NCI-H1436 treated with DMSO at 0.1 percent for 48 hours (cell line): ENCODE results near the gene ZNF516.

Experiments
- DNase-seq: peaks from one replicate; lab custom pipeline; 2025; lab: John Stamatoyannopoulos, UW

The ZNF516 gene

GRCh38 chr18:76379226-76380126 is 115.6 kb downstream of the ZNF516 start:
- DNase-seq: no peak

GRCh38 chr18:76378526-76379215 is 116.4 kb downstream of the ZNF516 start:
- no peak for DNase-seq

- DNase-seq: no peak
Measured at GRCh38 chr18:76377359-76377756, 117.7 kb downstream of the ZNF516 start.

GRCh38 chr18:76376668-76377358 is 118.2 kb downstream of the ZNF516 start:
- DNase-seq: no peak

- DNase-seq: no peak
Measured at GRCh38 chr18:76376225-76376624, 118.8 kb downstream of the ZNF516 start.

- no peak for DNase-seq
Measured at GRCh38 chr18:76374330-76375281, 120.4 kb downstream of the ZNF516 start.

GRCh38 chr18:76373297-76373696 is 121.7 kb downstream of the ZNF516 start:
- DNase-seq: no peak

GRCh38 chr18:76371301-76372203 is 123.5 kb downstream of the ZNF516 start:
- no peak for DNase-seq

- no peak for DNase-seq
Measured at GRCh38 chr18:76370686-76371085, 124.4 kb downstream of the ZNF516 start.

- no peak for DNase-seq
Measured at GRCh38 chr18:76370201-76370600, 124.8 kb downstream of the ZNF516 start.

- no peak for DNase-seq
Measured at GRCh38 chr18:76369791-76370190, 125.3 kb downstream of the ZNF516 start.

GRCh38 chr18:76368976-76369375 is 126.1 kb downstream of the ZNF516 start:
- DNase-seq: no peak

- DNase-seq: no peak
Measured at GRCh38 chr18:76368271-76368670, 126.8 kb downstream of the ZNF516 start.

GRCh38 chr18:76367168-76368125 is 127.6 kb downstream of the ZNF516 start:
- no peak for DNase-seq

- no peak for DNase-seq
Measured at GRCh38 chr18:76365561-76365960, 129.5 kb downstream of the ZNF516 start.

GRCh38 chr18:76364282-76365259 is 130.5 kb downstream of the ZNF516 start:
- DNase-seq: no peak

GRCh38 chr18:76363436-76364120 is 131.5 kb downstream of the ZNF516 start:
- no peak for DNase-seq
